Fibroblast of the aortic adventitia (primary cell): ENCODE measurements around the gene DCAF17. TPM values are rescaled to one million over a fixed set of nuclear protein-coding genes. Genes with fewer than 3 reads are reported as not detected.
"Not testable (repeated sequence)": the region's sequence is repeated elsewhere in the genome, so short reads cannot be mapped to it uniquely, and the experiment has no call there.

Experiments
- DNase-seq: peaks from one replicate; pipeline ENCODE4 v3.0.0-alpha.2; 2010; ENCODE audit warnings: low read depth
- H3K4me3 ChIP-seq: 2 replicates; pipeline ENCODE4 v1.5.1; 2011; ENCODE audit warnings: low read depth, mild to moderate bottlenecking, control low read depth, low read length, moderate library complexity
- CTCF ChIP-seq: IDR thresholded peaks from 2 replicates; pipeline ENCODE4 v1.5.1; 2011; ENCODE audit warnings: mild to moderate bottlenecking, low read length, control low read depth, inconsistent platforms; ENCODE audit not compliant: insufficient read depth
- total RNA-seq: library from RNA; depleted of rRNA; stranded (reverse); fragments of >200 nt; gene quantifications from 2 replicates; pipeline ENCODE4 v1.2.3, GENCODE V29; 2012; ENCODE audit warnings: low replicate concordance

The DCAF17 gene
- total RNA-seq, 1 donor: 34.7 TPM

GRCh38 chr2:171485116-171485515 lies 51.1 kb downstream of the DCAF17 start:
- no peak for DNase-seq
- TF ChIP-seq CTCF: no peak
- H3K4me3 ChIP-seq: no peak overlapping the region

- TF ChIP-seq CTCF: no peak
- no peak overlapping the region for H3K4me3 ChIP-seq
- no peak for DNase-seq
Measured at GRCh38 chr2:171487201-171487600, 53.2 kb downstream of the DCAF17 start.

- DNase-seq: peak; percentile 23
- H3K4me3 ChIP-seq: no peak overlapping the region
- TF ChIP-seq CTCF: no peak
Measured at GRCh38 chr2:171487803-171488259, 53.8 kb downstream of the DCAF17 start.

DNA sequence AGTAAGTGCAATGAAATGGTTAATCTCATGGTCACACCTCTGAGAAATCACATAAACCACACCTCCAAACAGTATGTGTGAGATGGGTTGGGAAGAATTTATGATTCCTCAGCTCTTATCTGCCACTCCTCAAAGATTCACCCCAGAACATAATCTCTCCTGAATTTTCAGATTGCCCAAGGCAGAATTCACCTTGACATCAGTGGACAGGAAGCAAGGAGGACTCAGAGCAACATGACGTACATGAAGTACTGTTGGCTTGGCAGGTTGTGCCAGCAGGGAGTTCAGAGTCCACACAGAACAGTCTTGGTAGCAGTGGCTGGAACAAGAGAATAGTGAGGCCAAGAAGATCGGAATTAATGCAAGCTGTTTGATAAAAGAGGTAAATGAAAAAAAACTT lies 56.6 kb downstream of the DCAF17 start:
- no peak for TF ChIP-seq CTCF
- no peak for DNase-seq
- no peak overlapping the region for H3K4me3 ChIP-seq

DNA sequence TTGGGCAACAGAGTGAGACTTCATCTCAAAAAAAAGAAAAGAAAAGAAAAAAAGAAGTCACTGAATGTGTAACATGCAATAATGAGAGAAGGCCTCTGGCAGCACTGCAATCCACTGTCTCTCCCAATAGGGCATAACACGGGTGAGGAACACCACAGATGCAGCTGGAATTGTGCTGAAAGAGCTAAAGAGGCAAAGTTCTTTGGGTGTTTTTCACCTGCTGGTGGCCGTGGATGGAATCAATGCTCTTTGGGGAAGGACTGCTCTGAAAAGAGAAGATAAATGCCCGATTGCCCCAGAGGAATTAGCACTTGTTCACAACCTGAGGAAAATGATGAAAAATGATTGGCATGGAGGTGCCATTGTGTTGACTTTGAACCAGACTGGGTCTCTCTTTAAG lies 57.3 kb downstream of the DCAF17 start:
- no peak for TF ChIP-seq CTCF
- no peak for DNase-seq
- H3K4me3 ChIP-seq: no peak overlapping the region

DNA sequence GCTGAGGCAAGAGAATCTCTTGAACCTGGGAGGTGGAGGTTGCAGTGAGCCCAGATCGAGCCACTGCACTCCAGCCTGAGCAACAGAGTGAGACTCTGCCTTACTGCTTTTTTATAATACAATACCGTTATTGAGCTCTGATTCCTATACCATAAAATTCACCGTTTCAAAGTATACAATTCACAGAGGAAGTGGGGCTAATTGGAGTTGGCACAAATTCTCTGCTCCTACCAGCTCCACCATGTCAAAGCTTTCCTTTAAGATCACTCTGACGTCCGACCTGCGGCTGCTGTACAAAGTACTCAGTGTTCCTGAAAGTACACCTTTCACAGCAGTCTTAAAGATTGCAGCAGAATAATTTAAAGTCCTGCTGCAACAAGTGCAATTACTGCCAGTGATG lies 58.6 kb downstream of the DCAF17 start:
- no peak for DNase-seq
- TF ChIP-seq CTCF: no peak
- no peak overlapping the region for H3K4me3 ChIP-seq

DNA sequence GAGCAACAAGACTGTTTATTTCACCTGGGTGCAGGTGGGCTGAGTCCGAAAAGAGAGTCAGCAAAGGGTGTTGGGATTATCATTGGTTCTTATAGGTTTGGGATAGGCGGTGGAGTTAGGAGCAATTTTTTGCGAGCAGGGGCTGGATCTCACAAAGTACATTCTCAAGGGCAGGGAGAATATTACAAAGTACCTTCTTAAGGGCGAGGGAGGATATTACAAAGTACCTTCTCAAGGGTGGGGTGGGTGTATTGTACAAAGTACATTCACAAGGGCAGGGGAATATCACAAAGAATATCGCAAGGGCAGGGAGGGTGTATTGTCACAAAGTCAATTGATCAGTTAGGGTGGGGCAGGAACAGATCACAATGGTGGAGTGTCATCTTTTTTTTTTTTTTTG lies 63.6 kb downstream of the DCAF17 start:
- DNase-seq, H3K4me3 ChIP-seq: not testable (repeated sequence)
